GM12878 (cell line): ENCODE measurements around the gene IP6K3. TPM values are rescaled to one million over a fixed set of nuclear protein-coding genes. Genes with fewer than 3 reads are reported as not detected.

Source experiments
- ATAC-seq: fragments of 200-7000 bp; cut with Tn5 transposase; 3 replicates; pipeline ENCODE4 v1.9.1; 2020; ENCODE audit warnings: mild to moderate bottlenecking, moderate library complexity
- BruUV-seq: library from RNA; stranded (reverse); fragments of 400-500 nt; replicated peaks from 2 replicates; lab custom pipeline; 2021; lab: Mats Ljungman, UMichigan
- CTCF ChIA-PET: fragments of 300-600 bp; sonication (Branson Sonifier 250); formaldehyde crosslinking; extraction: SDS; loops from one replicate; lab custom pipeline; 2021; ENCODE audit warnings: inconsistent platforms; lab: Yijun Ruan, JAX
- POLR2A ChIA-PET: fragments of 350-600 bp; formaldehyde crosslinking; extraction: SDS; loops from one replicate; lab custom pipeline; 2021; ENCODE audit warnings: inconsistent platforms; lab: Charles Lee
- RAD21 ChIA-PET: fragments of 300-600 bp; sonication (Branson Sonifier 250); formaldehyde crosslinking; loops from one replicate; lab custom pipeline; 2023; ENCODE audit warnings: antibody characterized with exemption; ENCODE audit not compliant: unreplicated experiment; lab: Charles Lee
- SMC1A ChIA-PET: fragments of 300-600 bp; sonication (Branson Sonifier 250); formaldehyde crosslinking; loops from one replicate; lab custom pipeline; 2023; ENCODE audit not compliant: unreplicated experiment, uncharacterized antibody; lab: Charles Lee
- DNase-seq: peaks from one replicate; pipeline ENCODE4 v3.0.0-alpha.2; 2011; ENCODE audit warnings: low read depth, low spot score
- FAIRE-seq: peaks from 3 replicates; lab custom pipeline; 2011; peaks lifted over from hg19 to GRCh38; lab: Jason Lieb, UNC
- H2AFZ ChIP-seq: 2 replicates; pipeline ENCODE4 v1.6.0; 2011; ENCODE audit warnings: low read depth, low read length, control low read depth; ENCODE audit not compliant: control insufficient read depth
- H3K27ac ChIP-seq: 2 replicates; pipeline ENCODE4 v1.5.1; 2011; ENCODE audit warnings: control low read depth; ENCODE audit not compliant: control insufficient read depth, insufficient read depth
- H3K27me3 ChIP-seq, 2 experiments: replicated peaks in 1 of 2; 2 replicates each; pipeline versions ENCODE4 v1.6.0 to v1.6.1; 2011; ENCODE audit warnings: low read length in 1 of 2; ENCODE audit not compliant: control insufficient read depth in 2 of 2, insufficient read depth in 2 of 2
- H3K36me3 ChIP-seq, 2 experiments: 2 replicates each; pipeline ENCODE4 v1.5.1; 2011; ENCODE audit warnings: low read length in 1 of 2; ENCODE audit not compliant: control insufficient read depth in 2 of 2, insufficient read depth in 2 of 2
- H3K4me1 ChIP-seq: 2 replicates; pipeline ENCODE4 v1.6.1; 2011; ENCODE audit warnings: mild to moderate bottlenecking, low read length, moderate library complexity, mixed read lengths; ENCODE audit not compliant: control insufficient read depth, insufficient read depth
- H3K4me2 ChIP-seq: 2 replicates; pipeline ENCODE4 v1.6.0; 2011; ENCODE audit warnings: control low read depth; ENCODE audit not compliant: control insufficient read depth, insufficient read depth
- H3K4me3 ChIP-seq: fragments of 200-600 bp; sonication (generic); 2 replicates; pipeline ENCODE4 v1.5.1; 2016
- H3K79me2 ChIP-seq: 2 replicates; pipeline ENCODE4 v1.6.0; 2011; ENCODE audit warnings: low read length; ENCODE audit not compliant: control insufficient read depth, insufficient read depth
- H3K9ac ChIP-seq: 2 replicates; pipeline ENCODE4 v1.8.0; 2011; ENCODE audit warnings: low read length, control low read depth, mixed read lengths; ENCODE audit not compliant: control insufficient read depth, insufficient read depth
- H3K9me3 ChIP-seq: replicated peaks from 3 replicates; pipeline ENCODE4 v1.5.1; 2011; ENCODE audit warnings: mild to moderate bottlenecking, low read length; ENCODE audit not compliant: control insufficient read depth, insufficient read depth
- H4K20me1 ChIP-seq: 2 replicates; pipeline ENCODE4 v1.6.0; 2011; ENCODE audit not compliant: control insufficient read depth, insufficient read depth
- ASH2L ChIP-seq: fragments of 300-600, 200-600 bp; sonication (generic); IDR thresholded peaks from 2 replicates; pipeline ENCODE4 v1.6.1; 2017; ENCODE audit warnings: low read depth, mild to moderate bottlenecking, borderline replicate concordance
- BMI1 ChIP-seq: fragments of 450-650 bp; IDR thresholded peaks from 2 replicates; pipeline ENCODE4 v1.6.1; 2016; ENCODE audit warnings: mild to moderate bottlenecking, moderate library complexity, borderline replicate concordance
- CTCF ChIP-seq, 3 experiments: IDR thresholded peaks in 2 of 3; conservative IDR thresholded peaks in 1 of 3; 2 replicates each; pipeline ENCODE4 v1.5.1; 2011; ENCODE audit warnings: low read depth in 3 of 3, low read length in 3 of 3, mild to moderate bottlenecking in 3 of 3, control low read depth in 2 of 3, moderate library complexity in 2 of 3, inconsistent platforms in 1 of 3, mixed read lengths in 1 of 3; ENCODE audit not compliant: control insufficient read depth in 2 of 3, insufficient read depth in 1 of 3; ENCODE audit errors: extremely low read depth in 1 of 3
- E2F4 ChIP-seq: IDR thresholded peaks from 2 replicates; pipeline ENCODE4 v1.6.1; 2012; ENCODE audit warnings: low read depth, low read length, improper control_type of control experiment
- EZH2 ChIP-seq: IDR thresholded peaks from 2 replicates; pipeline ENCODE4 v1.6.1; 2012; ENCODE audit warnings: low read depth, mild to moderate bottlenecking, control low read depth, inconsistent platforms, low read length, borderline replicate concordance; ENCODE audit not compliant: control insufficient read depth
- MEF2A ChIP-seq: IDR thresholded peaks from 2 replicates; pipeline ENCODE4 v1.6.1; 2011; ENCODE audit warnings: low read depth, mild to moderate bottlenecking, low read length, moderate library complexity; ENCODE audit not compliant: insufficient read depth
- PBX3 ChIP-seq: IDR thresholded peaks from 2 replicates; pipeline ENCODE4 v1.6.1; 2011; ENCODE audit warnings: mild to moderate bottlenecking, low read depth, low read length, moderate library complexity; ENCODE audit not compliant: insufficient replicate concordance
- RCOR1 ChIP-seq: conservative IDR thresholded peaks from 2 replicates; pipeline ENCODE4 v1.6.1; 2012; ENCODE audit warnings: low read depth, low read length, improper control_type of control experiment
- REST ChIP-seq: IDR thresholded peaks from 2 replicates; pipeline ENCODE4 v1.6.1; 2012; ENCODE audit warnings: mild to moderate bottlenecking, low read depth, low read length
- RFX5 ChIP-seq: IDR thresholded peaks from 2 replicates; pipeline ENCODE4 v1.6.1; 2011; ENCODE audit warnings: low read depth, low read length, improper control_type of control experiment
- SP1 ChIP-seq: IDR thresholded peaks from one replicate; pipeline ENCODE4 v1.6.1; 2011; ENCODE audit warnings: low read depth, low read length
- STAT3 ChIP-seq: IDR thresholded peaks from 2 replicates; pipeline ENCODE4 v1.6.1; 2011; ENCODE audit warnings: low read depth, low read length, improper control_type of control experiment
- TBL1XR1 ChIP-seq: IDR thresholded peaks from 2 replicates; pipeline ENCODE4 v1.6.1; 2012; ENCODE audit warnings: low read depth, low read length, improper control_type of control experiment
- USF2 ChIP-seq: IDR thresholded peaks from 2 replicates; pipeline ENCODE4 v1.6.1; 2011; ENCODE audit warnings: low read depth, low read length, improper control_type of control experiment, borderline replicate concordance
- WGBS: methylation state at CpG from one replicate; pipeline ENCODE4 v1.1.6; 2016; ENCODE audit warnings: low lambda C conversion rate; ENCODE audit not compliant: insufficient replicate concordance, insufficient coverage; ENCODE audit errors: missing lambda C conversion rate; 5-methylcytosine and 5-hydroxymethylcytosine counted together
- in situ Hi-C: fragments of 300-500 bp; cut with MboI; formaldehyde crosslinking; loops from 9 replicates; pipeline ENCODE4 v1.14.3; 2018; ENCODE audit warnings: mixed read lengths
- intact Hi-C: fragments of 100-400 bp; cut with micrococcal nuclease; formaldehyde crosslinking; loops from one replicate; pipeline ENCODE4 v1.14.2; 2022; ENCODE audit not compliant: unreplicated experiment
- polyA plus RNA-seq, 11 experiments: library from polyadenylated mRNA; depleted of rRNA in 4 of 11; unstranded in 6 of 11; stranded (reverse) in 5 of 11; fragments of >200 nt; fragmentation: Nextera tagmentation in 4 of 11; fragmentation: Illumina TruSeq in 1 of 11; extraction: Ambion mirVana in 4 of 11; extraction: Trizol in 1 of 11; gene quantifications; 1 replicate in 1 of 11; 2 replicates in 10 of 11; pipeline versions ENCODE4 v1.2.1 to v1.2.3, GENCODE V29; 2011 to 2016; ENCODE audit warnings: inconsistent platforms in 2 of 11, missing spikeins in 2 of 11, low read depth in 1 of 11
- total RNA-seq, 4 experiments: library from RNA; depleted of rRNA in 3 of 4; stranded (reverse); fragments of >200 nt in 3 of 4; fragmentation: Illumina TruSeq in 1 of 4; extraction: Trizol in 1 of 4; gene quantifications; 2 replicates each; pipeline versions ENCODE4 v1.2.1 to v1.2.3, GENCODE V29; 2013 to 2021

Gene IP6K3
- total and polyA plus RNA-seq, 10 of the 15 experiments (the other 5 are each of a cell fraction or from before 2014, with no cell fraction given): 0.02 to 0.15 (median 0.09) TPM; not detected in 7

- Histone ChIP-seq H4K20me1 (no peaks in the 10 kb centered on the region), H2AFZ (no peak overlapping the region), H3K4me2 (no peak overlapping the region), H3K9ac (no peak overlapping the region), H3K27me3 (no peaks in the 10 kb centered on the region), H3K27ac (no peak overlapping the region), H3K79me2 (no peaks in the 10 kb centered on the region), H3K36me3 (peaks cover 24 to 46% of the 10 kb centered on the region in 2 experiments), H3K4me1 (peaks cover 28% of the 10 kb centered on the region), H3K9me3 (no peaks in the 10 kb centered on the region), H3K4me3 (no peak overlapping the region)
- CTCF ChIA-PET: interaction anchor here (0.6 to 1.5 kb wide), 2 partner anchors 8 to 752 kb away, joined by 4 to 5 read pairs; no protein-coding TSS in a partner anchor
- in situ Hi-C loops (no loop called here), intact Hi-C loops (no loop called here)
- FAIRE-seq (no peak), DNase-seq (no peak), ATAC-seq (no peak)
- POLR2A ChIA-PET: no interaction called here
- WGBS: 71% methylated on average over 12 of the region's 12 CpGs
- SMC1A ChIA-PET: interaction anchor here (1.4 kb wide), 1 partner anchor 19 kb away, joined by 3 read pairs; the partner anchor contains the start of gene UQCC2
- RAD21 ChIA-PET: no interaction called here
- BruUV-seq: no TSS peak
- TF ChIP-seq BMI1 (no peak), ASH2L (no peak), CTCF (IDR thresholded peaks at IDR 0.05 in 2 of 3, conservative IDR thresholded peaks at IDR 0.05 in 1 of 3; ENCODE audit: control insufficient read depth in 2 of 3, extremely low read depth in 1 of 3, insufficient read depth in 1 of 3, low read depth in 3 of 3, low read length in 3 of 3) (no peak), RFX5 (no peak), STAT3 (no peak), E2F4 (no peak), SP1 (no peak), RCOR1 (no peak), USF2 (no peak), TBL1XR1 (no peak), EZH2 (no peak), PBX3 (no peak), MEF2A (no peak), REST (no peak)
These were observed 54.5 kb downstream of the IP6K3 start for GRCh38 chr6:33692078-33692759.
